Body of pancreas (tissue), 4 donors: ENCODE measurements around the gene ARHGAP6. TPM values are rescaled to one million over a fixed set of nuclear protein-coding genes. Genes with fewer than 3 reads are reported as not detected.

Experiments used
- ATAC-seq: fragments of 150-250 bp; one replicate; pipeline ENCODE4 v1.9.1; 2016
- DNase-seq, 4 donors: peaks; one replicate each; pipeline ENCODE4 v3.0.0-alpha.2; 2019
- H3K27ac ChIP-seq, 4 donors: fragments of 200-600 bp; sonication (generic); 1 replicate in 3 of 4; 2 replicates in 1 of 4; pipeline versions ENCODE4 v1.5.1 to v1.6.1; 2016 to 2019; ENCODE audit warnings: mild to moderate bottlenecking in 1 of 4, mixed read lengths in 1 of 4, moderate library complexity in 1 of 4
- H3K27me3 ChIP-seq, 2 donors: fragments of 200-600 bp; sonication (generic); one replicate each; pipeline ENCODE4 v1.6.0; 2016; ENCODE audit warnings: mild to moderate bottlenecking in 1 of 2
- H3K36me3 ChIP-seq, 2 donors: fragments of 200-600 bp; sonication (generic); replicated peaks in 1 of 2; 2 replicates each; pipeline ENCODE4 v1.5.1; 2016; ENCODE audit warnings: low read depth in 2 of 2; ENCODE audit not compliant: insufficient read depth in 1 of 2
- H3K4me1 ChIP-seq: fragments of 200-600 bp; sonication (generic); one replicate; pipeline ENCODE4 v1.6.0; 2016
- H3K4me3 ChIP-seq, 2 donors: fragments of 200-600 bp; sonication (generic); 1 replicate in 1 of 2; 2 replicates in 1 of 2; pipeline ENCODE4 v1.5.1; 2016 to 2019
- H3K9me3 ChIP-seq, 3 donors: fragments of 200-600 bp; sonication (generic); 1 replicate in 2 of 3; 2 replicates in 1 of 3; pipeline ENCODE4 v1.5.1; 2016
- POLR2A ChIP-seq, 3 donors: fragments of 450-650 bp; IDR thresholded peaks; one replicate each; pipeline ENCODE4 v1.6.1; 2016; ENCODE audit warnings: antibody characterized with exemption in 3 of 3, mild to moderate bottlenecking in 2 of 3
- WGBS, 2 donors: methylation state at CpG; one replicate each; pipeline ENCODE4 v1.1.5; 2017; 5-methylcytosine and 5-hydroxymethylcytosine counted together
- intact Hi-C: fragments of 100-400 bp; cut with DNase I; formaldehyde crosslinking; loops from one replicate; pipeline ENCODE4 v1.15.1; 2023
- total RNA-seq, 2 donors: library from RNA; depleted of rRNA; stranded (reverse); fragments of >200 nt; gene quantifications; one replicate each; pipeline ENCODE4 v1.1.0, GENCODE V29; 2016
- TF ChIP-seq, protein P1 (sequence below), 7 experiments: fragments of 450-650 bp in 4 of 7; fragments of 200-600 bp in 3 of 7; sonication (generic) in 3 of 7; IDR thresholded peaks; one replicate each; pipeline ENCODE4 v1.5.1; 2016 to 2019; ENCODE audit warnings: antibody characterized with exemption in 7 of 7

The ARHGAP6 gene
- total RNA-seq, 2 donors from 2014 or later: 2.3 to 10.9 TPM

DNA sequence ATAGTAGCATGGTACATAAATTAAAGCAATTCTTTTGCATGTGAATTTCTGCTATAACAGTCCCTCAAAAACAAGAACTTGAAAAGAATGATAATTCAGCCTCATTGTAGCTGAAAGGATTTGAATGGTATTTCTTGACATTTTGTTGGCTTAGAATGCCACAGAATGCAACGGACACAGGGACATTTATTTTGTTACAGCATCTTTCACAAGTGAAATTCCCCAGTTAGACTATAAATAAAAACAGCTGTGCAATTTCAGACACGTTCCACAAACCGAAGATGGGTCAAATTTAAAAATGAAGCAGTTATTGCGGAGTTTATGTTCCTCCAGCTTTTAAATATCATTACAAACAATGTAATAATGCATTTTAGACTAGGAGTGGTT lies 455.3 kb downstream of the ARHGAP6 start:
- no peaks in the 10 kb centered on the region for H3K4me1 ChIP-seq
- H3K27me3 ChIP-seq: no peaks in the 10 kb centered on the region
- no peaks in the 10 kb centered on the region for H3K36me3 ChIP-seq
- H3K27ac ChIP-seq: no peak overlapping the region
- no peaks in the 10 kb centered on the region for H3K9me3 ChIP-seq
- intact Hi-C loops: no loop called here
- H3K4me3 ChIP-seq: no peak overlapping the region
- DNase-seq (no peak), ATAC-seq (no peak)
- WGBS, 2 donors: 66 to 73% methylated on average over 4 of the region's 4 CpGs
- TF ChIP-seq, protein P1, sequence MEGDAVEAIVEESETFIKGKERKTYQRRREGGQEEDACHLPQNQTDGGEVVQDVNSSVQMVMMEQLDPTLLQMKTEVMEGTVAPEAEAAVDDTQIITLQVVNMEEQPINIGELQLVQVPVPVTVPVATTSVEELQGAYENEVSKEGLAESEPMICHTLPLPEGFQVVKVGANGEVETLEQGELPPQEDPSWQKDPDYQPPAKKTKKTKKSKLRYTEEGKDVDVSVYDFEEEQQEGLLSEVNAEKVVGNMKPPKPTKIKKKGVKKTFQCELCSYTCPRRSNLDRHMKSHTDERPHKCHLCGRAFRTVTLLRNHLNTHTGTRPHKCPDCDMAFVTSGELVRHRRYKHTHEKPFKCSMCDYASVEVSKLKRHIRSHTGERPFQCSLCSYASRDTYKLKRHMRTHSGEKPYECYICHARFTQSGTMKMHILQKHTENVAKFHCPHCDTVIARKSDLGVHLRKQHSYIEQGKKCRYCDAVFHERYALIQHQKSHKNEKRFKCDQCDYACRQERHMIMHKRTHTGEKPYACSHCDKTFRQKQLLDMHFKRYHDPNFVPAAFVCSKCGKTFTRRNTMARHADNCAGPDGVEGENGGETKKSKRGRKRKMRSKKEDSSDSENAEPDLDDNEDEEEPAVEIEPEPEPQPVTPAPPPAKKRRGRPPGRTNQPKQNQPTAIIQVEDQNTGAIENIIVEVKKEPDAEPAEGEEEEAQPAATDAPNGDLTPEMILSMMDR (IDR thresholded peaks at IDR 0.05): no peak
- no peak for TF ChIP-seq POLR2A (IDR thresholded peaks at IDR 0.05)

DNA sequence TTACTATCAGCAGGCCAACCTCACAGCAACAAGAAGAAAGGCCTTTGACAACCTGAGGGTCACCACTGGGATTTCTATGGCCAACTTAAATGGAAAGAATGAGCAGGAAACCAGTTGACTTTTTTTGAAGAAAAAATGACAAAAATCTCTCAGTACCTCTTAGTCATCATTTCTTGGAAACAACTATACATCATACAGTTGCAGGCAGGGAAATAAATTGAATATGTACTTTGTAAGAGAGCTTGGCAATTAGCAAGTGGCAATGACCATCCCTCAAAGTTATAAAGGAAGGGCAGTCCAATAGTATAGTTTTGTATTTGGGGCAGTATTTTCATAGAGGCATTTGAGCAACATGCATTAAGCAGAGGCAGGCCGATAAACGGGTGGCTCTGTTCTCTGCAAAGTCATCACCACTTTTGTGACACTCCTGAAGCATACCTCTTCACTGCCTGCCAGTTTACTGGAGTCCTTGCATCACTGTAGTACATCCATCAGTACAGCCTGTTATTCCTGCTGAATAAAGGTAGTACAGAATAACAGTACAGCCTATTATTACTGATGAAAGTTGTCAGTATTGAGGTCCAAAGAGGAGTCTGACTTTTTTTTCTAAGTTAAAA lies 455.8 kb downstream of the ARHGAP6 start:
- DNase-seq: no peak
- no peaks in the 10 kb centered on the region for H3K36me3 ChIP-seq
- intact Hi-C loops: no loop called here
- H3K4me3 ChIP-seq: no peak overlapping the region
- no peaks in the 10 kb centered on the region for H3K9me3 ChIP-seq
- no peaks in the 10 kb centered on the region for H3K4me1 ChIP-seq
- TF ChIP-seq, protein P1 (IDR thresholded peaks at IDR 0.05): no peak
- TF ChIP-seq POLR2A (IDR thresholded peaks at IDR 0.05): no peak
- no peak for ATAC-seq
- 80 to 81% methylated on average over 2 of the region's 2 CpGs for WGBS, 2 donors
- no peak overlapping the region for H3K27ac ChIP-seq
- no peaks in the 10 kb centered on the region for H3K27me3 ChIP-seq

DNA sequence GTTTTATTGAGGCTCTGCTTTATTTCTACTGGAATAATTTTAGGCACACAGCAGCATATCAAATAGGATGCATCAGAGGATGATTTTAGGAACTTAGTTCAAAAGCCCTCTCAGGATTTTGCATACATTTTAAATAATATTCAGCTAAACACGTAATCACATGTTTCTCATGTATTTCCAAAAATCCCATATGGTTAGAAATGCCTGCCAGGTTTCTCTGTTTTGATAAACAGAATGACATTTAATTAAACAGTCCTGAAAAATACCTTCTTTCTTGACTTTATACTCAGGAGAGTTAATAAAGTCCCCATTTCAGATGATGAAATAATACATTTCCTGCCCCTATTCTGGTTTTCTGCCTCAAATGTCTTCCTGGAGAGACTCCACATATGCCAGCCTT lies 459.0 kb downstream of the ARHGAP6 start:
- TF ChIP-seq, protein P1 (IDR thresholded peaks at IDR 0.05): no peak
- no peak for TF ChIP-seq POLR2A (IDR thresholded peaks at IDR 0.05)

DNA sequence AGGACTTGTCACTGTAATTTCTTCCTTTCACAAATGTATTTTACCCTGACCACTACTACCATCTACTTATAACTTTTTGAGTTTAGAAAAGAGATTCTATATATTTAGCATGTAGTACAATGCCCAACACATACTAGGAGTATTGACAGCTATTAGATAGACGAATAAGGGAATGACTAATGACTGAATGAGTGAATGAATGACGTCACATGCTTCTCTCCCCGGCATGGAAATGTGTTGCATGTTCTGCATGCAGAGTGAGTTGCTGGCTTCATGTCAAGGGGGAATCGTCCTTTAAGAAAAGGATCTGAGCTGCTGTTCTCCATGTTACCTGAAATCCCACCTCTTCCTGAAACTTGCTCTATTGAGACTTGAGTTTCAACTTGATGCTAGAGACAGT lies 459.9 kb downstream of the ARHGAP6 start:
- DNase-seq (no peak), ATAC-seq (no peak)
- H3K27ac ChIP-seq: no peak overlapping the region
- H3K4me3 ChIP-seq: no peak overlapping the region
- intact Hi-C loops: no loop called here
- no peaks in the 10 kb centered on the region for H3K4me1 ChIP-seq
- no peaks in the 10 kb centered on the region for H3K27me3 ChIP-seq
- WGBS, 2 donors: 64 to 66% methylated on average over 4 of the region's 4 CpGs
- H3K36me3 ChIP-seq: no peaks in the 10 kb centered on the region
- H3K9me3 ChIP-seq: no peaks in the 10 kb centered on the region
- TF ChIP-seq POLR2A (IDR thresholded peaks at IDR 0.05): no peak
- TF ChIP-seq, protein P1 (IDR thresholded peaks at IDR 0.05): no peak

More for the DNA sequence above, 459.0 kb downstream of the ARHGAP6 start:
- H3K4me3 ChIP-seq: no peak overlapping the region
- DNase-seq (no peak), ATAC-seq (no peak)
- intact Hi-C loops: no loop called here
- no peaks in the 10 kb centered on the region for H3K27me3 ChIP-seq
- no peaks in the 10 kb centered on the region for H3K9me3 ChIP-seq
- WGBS, 2 donors: 68 to 72% methylated on average over 1 of the region's 1 CpG
- no peak overlapping the region for H3K27ac ChIP-seq
- no peaks in the 10 kb centered on the region for H3K36me3 ChIP-seq
- no peaks in the 10 kb centered on the region for H3K4me1 ChIP-seq

DNA sequence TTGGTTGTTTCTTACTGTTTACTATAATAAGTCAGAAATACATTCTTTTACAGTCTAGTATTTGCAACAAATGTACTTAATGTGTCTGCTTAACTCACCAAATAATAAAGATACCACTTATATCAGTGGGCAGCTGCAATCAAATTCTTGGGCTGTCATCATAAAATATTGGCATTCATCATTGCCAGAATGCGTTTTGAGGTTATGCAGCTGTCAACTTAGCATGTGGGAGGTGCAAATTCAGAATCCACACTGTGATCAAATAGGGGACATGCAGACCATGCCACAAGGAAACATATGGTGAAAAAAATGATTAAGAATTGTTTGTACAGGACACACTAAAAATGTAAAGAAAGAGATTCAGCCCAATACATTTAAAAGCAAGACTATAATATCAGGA lies 468.0 kb downstream of the ARHGAP6 start:
- DNase-seq: no peak
- intact Hi-C loops: no loop called here
- ATAC-seq: no peak
- TF ChIP-seq POLR2A (IDR thresholded peaks at IDR 0.05): no peak
- TF ChIP-seq, protein P1 (IDR thresholded peaks at IDR 0.05): no peak
- Histone ChIP-seq H3K27ac (no peak overlapping the region), H3K4me3 (no peak overlapping the region), H3K9me3 (no peaks in the 10 kb centered on the region), H3K36me3 (no peaks in the 10 kb centered on the region), H3K4me1 (no peaks in the 10 kb centered on the region), H3K27me3 (no peaks in the 10 kb centered on the region)
- WGBS, 2 donors: 18 to 44% methylated on average over 1 of the region's 1 CpG
